Panc1 (cell line): ENCODE results near the gene UNC13B. TPM values are rescaled to one million over a fixed set of nuclear protein-coding genes. Genes with fewer than 3 reads are reported as not detected.
A peak's percentile ranks its signal among the peaks of the same experiment; 100 is the strongest.

Experiments
- ATAC-seq: fragments of 200-7000 bp; cut with Tn5 transposase; 2 replicates; pipeline ENCODE4 v1.9.1; 2020; ENCODE audit warnings: mild to moderate bottlenecking, moderate library complexity
- BruUV-seq: library from RNA; stranded (reverse); fragments of 400-500 nt; replicated peaks from 2 replicates; lab custom pipeline; 2021; lab: Mats Ljungman, UMichigan
- CTCF ChIA-PET: fragments of 300-600 bp; sonication (Branson Sonifier 250); formaldehyde crosslinking; loops from one replicate; lab custom pipeline; 2022; ENCODE audit warnings: antibody characterized with exemption; lab: Charles Lee
- POLR2A ChIA-PET: fragments of 300-600 bp; sonication (Branson Sonifier 250); formaldehyde crosslinking; loops from one replicate; lab custom pipeline; 2022; ENCODE audit warnings: antibody characterized with exemption; lab: Charles Lee
- DNase-seq: peaks from one replicate; pipeline ENCODE4 v3.0.0-alpha.2; 2010; ENCODE audit warnings: low read depth, low spot score
- H3K27ac ChIP-seq: 2 replicates; pipeline ENCODE4 v1.5.1; 2011; ENCODE audit warnings: mild to moderate bottlenecking, low read length, inconsistent platforms
- H3K27me3 ChIP-seq: fragments of 200-500 bp; sonication (Bioruptor generic); 2 replicates; pipeline ENCODE4 v1.6.0; 2014; ENCODE audit warnings: low read length, inconsistent platforms; ENCODE audit not compliant: control insufficient read depth, insufficient read depth
- H3K36me3 ChIP-seq: fragments of 200-500 bp; sonication (Bioruptor generic); 2 replicates; pipeline ENCODE4 v1.5.1; 2014; ENCODE audit warnings: inconsistent platforms, mild to moderate bottlenecking, low read length, moderate library complexity; ENCODE audit not compliant: control insufficient read depth, insufficient read depth
- H3K4me1 ChIP-seq: 2 replicates; pipeline ENCODE4 v1.5.1; 2011; ENCODE audit warnings: inconsistent platforms, mild to moderate bottlenecking, low read length, moderate library complexity; ENCODE audit not compliant: control insufficient read depth, insufficient read depth
- H3K4me3 ChIP-seq, 2 experiments: 2 replicates each; pipeline ENCODE4 v1.5.1; 2011 to 2012; ENCODE audit warnings: low read depth in 2 of 2, low read length in 2 of 2, mild to moderate bottlenecking in 2 of 2, inconsistent platforms in 1 of 2, moderate library complexity in 1 of 2
- H3K9me3 ChIP-seq: fragments of 200-500 bp; sonication (Bioruptor generic); 2 replicates; pipeline ENCODE4 v1.5.1; 2014; ENCODE audit warnings: low read depth, mild to moderate bottlenecking, inconsistent platforms, low read length, moderate library complexity; ENCODE audit not compliant: control insufficient read depth, insufficient read depth
- POLR2AphosphoS5 ChIP-seq: IDR thresholded peaks from 2 replicates; pipeline ENCODE4 v1.6.1; 2012; ENCODE audit warnings: mild to moderate bottlenecking, low read depth, low read length, moderate library complexity
- SIN3A ChIP-seq: IDR thresholded peaks from 2 replicates; pipeline ENCODE4 v1.6.1; 2012; ENCODE audit warnings: low read depth, mild to moderate bottlenecking, low read length, moderate library complexity, borderline replicate concordance; ENCODE audit not compliant: insufficient read depth
- TCF7L2 ChIP-seq: IDR thresholded peaks from 2 replicates; pipeline ENCODE4 v1.6.1; 2011; ENCODE audit warnings: mild to moderate bottlenecking, low read depth, low read length, inconsistent platforms
- in situ Hi-C: cut with HindIII; loops from 2 replicates; pipeline ENCODE4 v1.10.0; 2016; ENCODE audit warnings: low sequenced_read_pairs, low pct_unique_long_range_greater_than_20kb
- intact Hi-C: fragments of 100-400 bp; cut with micrococcal nuclease; formaldehyde crosslinking; loops from one replicate; pipeline ENCODE4 v1.10.0; 2022; ENCODE audit not compliant: unreplicated experiment
- total RNA-seq: library from RNA; stranded (reverse); gene quantifications from one replicate; pipeline ENCODE4 v1.2.1, GENCODE V29; 2021; ENCODE audit not compliant: unreplicated experiment
- TF ChIP-seq, protein P1 (sequence below): fragments of 450-650 bp; IDR thresholded peaks from 2 replicates; pipeline ENCODE4 v1.5.1; 2017; ENCODE audit warnings: mild to moderate bottlenecking
- TF ChIP-seq, protein P2 (sequence below), 2 experiments: IDR thresholded peaks; 2 replicates each; pipeline ENCODE4 v1.6.1; 2011 to 2012; ENCODE audit warnings: low read depth in 2 of 2, control low read depth in 1 of 2, low read length in 1 of 2, mild to moderate bottlenecking in 1 of 2, moderate library complexity in 1 of 2; ENCODE audit not compliant: insufficient read depth in 1 of 2

The UNC13B gene
- total RNA-seq, 1 experiment from 2014 or later: 35.2 TPM

DNA sequence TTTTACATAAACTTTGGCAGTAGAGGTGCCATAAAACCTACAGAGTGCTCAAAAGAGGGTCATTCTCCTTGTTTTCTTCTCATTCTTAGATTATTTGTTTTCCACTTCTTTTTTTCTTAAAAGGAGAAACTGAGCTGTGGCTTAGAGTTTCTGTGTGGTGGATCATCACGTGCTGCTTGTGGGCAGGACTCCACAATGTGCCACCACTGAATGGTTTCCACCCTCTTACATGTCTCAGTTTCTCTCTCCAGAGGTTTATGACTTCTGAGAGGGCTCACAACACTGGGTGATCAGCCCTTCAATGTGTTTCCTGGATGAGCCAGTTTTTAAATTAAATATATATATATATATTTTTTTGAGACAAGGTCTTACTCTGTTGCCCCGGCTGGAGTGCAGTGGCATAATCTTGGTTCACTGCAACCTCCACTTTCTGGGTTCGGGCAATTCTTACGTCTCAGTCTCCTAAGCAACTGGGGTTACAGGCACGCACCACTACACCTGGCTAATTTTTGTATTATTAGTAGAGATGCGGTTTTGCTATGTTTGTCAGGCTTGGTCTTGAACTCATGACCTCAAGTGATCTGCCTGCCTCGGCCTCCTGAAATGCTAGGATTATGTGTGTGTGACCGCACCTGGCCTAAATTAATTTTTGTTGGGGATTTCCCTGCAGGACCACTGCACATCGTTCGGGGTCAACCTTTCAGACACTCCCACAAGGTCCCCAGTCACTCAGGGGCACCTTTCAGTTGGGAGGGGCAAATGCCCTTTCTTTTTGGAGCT is 3.1 kb upstream of the UNC13B start:
- H3K27ac ChIP-seq: no peak overlapping the region
- no peak for ATAC-seq
- no peaks in the 10 kb centered on the region for H3K27me3 ChIP-seq
- CTCF ChIA-PET: no interaction called here
- in situ Hi-C loops: no loop called here
- no peaks in the 10 kb centered on the region for H3K9me3 ChIP-seq
- no peak for DNase-seq
- no TSS peak for BruUV-seq
- H3K4me3 ChIP-seq: no peak overlapping the region
- H3K4me1 ChIP-seq: peaks cover 10% of the 10 kb centered on the region
- POLR2A ChIA-PET: interaction anchor here (0.7 kb wide), 2 partner anchors 83 to 224 kb away, joined by 3 to 4 read pairs; no protein-coding TSS in a partner anchor
- TF ChIP-seq SIN3A (no peak), TCF7L2 (no peak), POLR2AphosphoS5 (no peak)
- TF ChIP-seq, protein P1, sequence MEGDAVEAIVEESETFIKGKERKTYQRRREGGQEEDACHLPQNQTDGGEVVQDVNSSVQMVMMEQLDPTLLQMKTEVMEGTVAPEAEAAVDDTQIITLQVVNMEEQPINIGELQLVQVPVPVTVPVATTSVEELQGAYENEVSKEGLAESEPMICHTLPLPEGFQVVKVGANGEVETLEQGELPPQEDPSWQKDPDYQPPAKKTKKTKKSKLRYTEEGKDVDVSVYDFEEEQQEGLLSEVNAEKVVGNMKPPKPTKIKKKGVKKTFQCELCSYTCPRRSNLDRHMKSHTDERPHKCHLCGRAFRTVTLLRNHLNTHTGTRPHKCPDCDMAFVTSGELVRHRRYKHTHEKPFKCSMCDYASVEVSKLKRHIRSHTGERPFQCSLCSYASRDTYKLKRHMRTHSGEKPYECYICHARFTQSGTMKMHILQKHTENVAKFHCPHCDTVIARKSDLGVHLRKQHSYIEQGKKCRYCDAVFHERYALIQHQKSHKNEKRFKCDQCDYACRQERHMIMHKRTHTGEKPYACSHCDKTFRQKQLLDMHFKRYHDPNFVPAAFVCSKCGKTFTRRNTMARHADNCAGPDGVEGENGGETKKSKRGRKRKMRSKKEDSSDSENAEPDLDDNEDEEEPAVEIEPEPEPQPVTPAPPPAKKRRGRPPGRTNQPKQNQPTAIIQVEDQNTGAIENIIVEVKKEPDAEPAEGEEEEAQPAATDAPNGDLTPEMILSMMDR: no peak
- TF ChIP-seq, protein P2, sequence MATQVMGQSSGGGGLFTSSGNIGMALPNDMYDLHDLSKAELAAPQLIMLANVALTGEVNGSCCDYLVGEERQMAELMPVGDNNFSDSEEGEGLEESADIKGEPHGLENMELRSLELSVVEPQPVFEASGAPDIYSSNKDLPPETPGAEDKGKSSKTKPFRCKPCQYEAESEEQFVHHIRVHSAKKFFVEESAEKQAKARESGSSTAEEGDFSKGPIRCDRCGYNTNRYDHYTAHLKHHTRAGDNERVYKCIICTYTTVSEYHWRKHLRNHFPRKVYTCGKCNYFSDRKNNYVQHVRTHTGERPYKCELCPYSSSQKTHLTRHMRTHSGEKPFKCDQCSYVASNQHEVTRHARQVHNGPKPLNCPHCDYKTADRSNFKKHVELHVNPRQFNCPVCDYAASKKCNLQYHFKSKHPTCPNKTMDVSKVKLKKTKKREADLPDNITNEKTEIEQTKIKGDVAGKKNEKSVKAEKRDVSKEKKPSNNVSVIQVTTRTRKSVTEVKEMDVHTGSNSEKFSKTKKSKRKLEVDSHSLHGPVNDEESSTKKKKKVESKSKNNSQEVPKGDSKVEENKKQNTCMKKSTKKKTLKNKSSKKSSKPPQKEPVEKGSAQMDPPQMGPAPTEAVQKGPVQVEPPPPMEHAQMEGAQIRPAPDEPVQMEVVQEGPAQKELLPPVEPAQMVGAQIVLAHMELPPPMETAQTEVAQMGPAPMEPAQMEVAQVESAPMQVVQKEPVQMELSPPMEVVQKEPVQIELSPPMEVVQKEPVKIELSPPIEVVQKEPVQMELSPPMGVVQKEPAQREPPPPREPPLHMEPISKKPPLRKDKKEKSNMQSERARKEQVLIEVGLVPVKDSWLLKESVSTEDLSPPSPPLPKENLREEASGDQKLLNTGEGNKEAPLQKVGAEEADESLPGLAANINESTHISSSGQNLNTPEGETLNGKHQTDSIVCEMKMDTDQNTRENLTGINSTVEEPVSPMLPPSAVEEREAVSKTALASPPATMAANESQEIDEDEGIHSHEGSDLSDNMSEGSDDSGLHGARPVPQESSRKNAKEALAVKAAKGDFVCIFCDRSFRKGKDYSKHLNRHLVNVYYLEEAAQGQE (IDR thresholded peaks at IDR 0.05; ENCODE audit: insufficient read depth in 1 of 2, low read depth in 2 of 2, low read length in 1 of 2): no peak
- H3K36me3 ChIP-seq: no peaks in the 10 kb centered on the region
- intact Hi-C loops: no loop called here

DNA sequence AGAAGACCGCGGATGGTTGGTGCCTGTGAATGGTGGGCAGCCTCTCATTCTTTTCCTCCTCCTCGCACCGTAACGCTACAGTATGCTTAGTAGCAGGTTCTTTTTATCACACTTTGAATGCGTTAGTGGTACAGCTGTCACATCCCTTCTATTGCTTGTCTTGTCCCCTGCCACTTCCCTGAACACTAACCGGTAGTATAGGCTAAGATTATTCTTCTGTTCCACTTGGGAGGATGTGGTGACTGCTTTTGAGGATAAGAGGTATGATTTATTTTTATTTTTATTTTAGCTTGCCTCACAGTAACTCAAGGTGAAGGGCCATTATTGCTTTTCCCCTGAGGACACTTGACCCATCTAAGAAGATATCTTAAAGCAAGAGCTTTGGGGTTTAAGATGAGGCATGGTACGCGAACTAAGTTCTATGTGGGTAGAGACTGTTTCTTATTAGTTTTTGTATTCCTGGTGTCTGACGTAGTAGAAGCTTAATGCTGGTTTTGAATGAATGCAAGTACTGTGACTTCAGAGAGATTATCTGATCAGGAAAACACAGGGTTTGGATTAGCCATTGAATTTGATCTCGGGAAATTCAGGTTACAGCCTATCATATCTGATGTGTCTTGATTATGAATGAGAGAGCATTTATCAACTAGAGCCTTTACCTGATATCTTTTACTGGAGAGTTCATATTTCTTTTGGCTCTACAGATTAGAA is 951 bp downstream of the UNC13B start:
- Histone ChIP-seq H3K27ac (peak overlapping the region; percentile 81), H3K4me1 (peaks cover 15% of the 10 kb centered on the region), H3K4me3 (peak overlapping the region; percentile 70 to 90), H3K27me3 (no peaks in the 10 kb centered on the region), H3K9me3 (no peaks in the 10 kb centered on the region), H3K36me3 (no peaks in the 10 kb centered on the region)
- TF ChIP-seq SIN3A (no peak), POLR2AphosphoS5 (no peak), TCF7L2 (no peak)
- TF ChIP-seq, protein P1: no peak
- TF ChIP-seq, protein P2 (IDR thresholded peaks at IDR 0.05; ENCODE audit: insufficient read depth in 1 of 2, low read depth in 2 of 2, low read length in 1 of 2): no peak
- ChIA-PET POLR2A (interaction anchor here (0.6 to 1.2 kb wide), 3 partner anchors 36 to 61 kb away, joined by 3 to 5 read pairs (median 4); no protein-coding TSS in a partner anchor), CTCF (interaction anchor here (1.3 kb wide), 1 partner anchor 47 kb away, joined by 5 read pairs; the partner anchor contains the start of gene ATOSB)
- in situ Hi-C loops (no loop called here), intact Hi-C loops (no loop called here)
- DNase-seq (no peak), ATAC-seq (no peak; the same call in 1 of the 2 replicates)
- TSS peak; percentile 65 for BruUV-seq
